GM12872 (cell line): ENCODE results near the gene TENT5C.

Experiments used
- CTCF ChIP-seq: IDR thresholded peaks from 3 replicates; pipeline ENCODE4 v1.5.1; 2011; ENCODE audit warnings: low read depth, mild to moderate bottlenecking, low read length, moderate library complexity; ENCODE audit not compliant: insufficient read depth

TENT5C gene

GRCh38 chr1:117574161-117574835 is 31.6 kb upstream of the TENT5C start:
- TF ChIP-seq CTCF = no peak

GRCh38 chr1:117575586-117576225 is 30.1 kb upstream of the TENT5C start:
- no peak for TF ChIP-seq CTCF

GRCh38 chr1:117576236-117576635 is 29.6 kb upstream of the TENT5C start:
- TF ChIP-seq CTCF = no peak

GRCh38 chr1:117577191-117577885 is 28.5 kb upstream of the TENT5C start:
- no peak for TF ChIP-seq CTCF

GRCh38 chr1:117578466-117578865 is 27.4 kb upstream of the TENT5C start:
- no peak for TF ChIP-seq CTCF

- TF ChIP-seq CTCF = no peak
These were observed 26.5 kb upstream of the TENT5C start for GRCh38 chr1:117579221-117579906.

- no peak for TF ChIP-seq CTCF
These were observed 25.4 kb upstream of the TENT5C start for GRCh38 chr1:117580436-117580835.
